Naive thymus-derived CD4-positive, alpha-beta T cell (primary cell): ENCODE data around the gene CDYL2. TPM values are rescaled to one million over a fixed set of nuclear protein-coding genes. Genes with fewer than 3 reads are reported as not detected.

ENCODE experiments used
- ATAC-seq: fragments of 150-1000 bp; cut with Tn5 transposase; 2 replicates; pipeline ENCODE4 v1.10.0; 2021; ENCODE audit warnings: mild to moderate bottlenecking, moderate library complexity
- CTCF ChIA-PET: fragments of 350-600 bp; sonication (Branson Sonifier 250); formaldehyde crosslinking; loops from one replicate; lab custom pipeline; 2021; ENCODE audit warnings: antibody characterized with exemption; lab: Charles Lee
- POLR2A ChIA-PET: fragments of 350-600 bp; sonication (Branson Sonifier 250); formaldehyde crosslinking; loops from one replicate; lab custom pipeline; 2021; ENCODE audit warnings: antibody characterized with exemption, inconsistent platforms; lab: Charles Lee
- DNase-seq, 9 donors: peaks; one replicate each; pipeline versions ENCODE4 v3.0.0 to v3.0.0-alpha.2; 2020 to 2022; ENCODE audit warnings: mixed read lengths in 1 of 9
- H3K27ac ChIP-seq: one replicate; pipeline ENCODE4 v1.7.0; 2013; ENCODE audit warnings: mild to moderate bottlenecking, low read depth, low read length, moderate library complexity
- H3K27me3 ChIP-seq, 2 donors: one replicate each; pipeline ENCODE4 v1.7.0; 2013; ENCODE audit warnings: low read length in 2 of 2, mild to moderate bottlenecking in 2 of 2, moderate library complexity in 2 of 2; ENCODE audit not compliant: control insufficient read depth in 2 of 2, insufficient read depth in 2 of 2
- H3K36me3 ChIP-seq, 3 experiments: 1 replicate in 2 of 3; 2 replicates in 1 of 3; pipeline ENCODE4 v1.7.0; 2013; ENCODE audit warnings: low read length in 3 of 3, mild to moderate bottlenecking in 3 of 3, moderate library complexity in 1 of 3; ENCODE audit not compliant: insufficient read depth in 3 of 3, control insufficient read depth in 2 of 3
- H3K4me1 ChIP-seq, 2 donors: one replicate each; pipeline ENCODE4 v1.7.0; 2013; ENCODE audit warnings: low read length in 2 of 2, mild to moderate bottlenecking in 2 of 2, moderate library complexity in 1 of 2; ENCODE audit not compliant: control insufficient read depth in 2 of 2, insufficient read depth in 2 of 2
- H3K4me3 ChIP-seq: 2 replicates; pipeline ENCODE4 v1.7.0; 2013; ENCODE audit warnings: mild to moderate bottlenecking, low read length
- H3K9me3 ChIP-seq, 3 experiments: 1 replicate in 2 of 3; 2 replicates in 1 of 3; pipeline ENCODE4 v1.7.0; 2013; ENCODE audit warnings: low read length in 3 of 3; ENCODE audit not compliant: control insufficient read depth in 2 of 3
- H3K27ac Mint-ChIP-seq, 9 donors: one replicate each; pipeline ENCODE4 v1.8.0; 2020 to 2022; ENCODE audit warnings: mixed read lengths in 9 of 9, mild to moderate bottlenecking in 8 of 9, moderate library complexity in 5 of 9, inconsistent platforms in 2 of 9
- H3K27me3 Mint-ChIP-seq, 5 donors: one replicate each; pipeline ENCODE4 v1.8.0; 2021 to 2022; ENCODE audit warnings: mixed read lengths in 5 of 5, mild to moderate bottlenecking in 1 of 5
- H3K36me3 Mint-ChIP-seq, 5 donors: one replicate each; pipeline ENCODE4 v1.8.0; 2020 to 2022; ENCODE audit warnings: mixed read lengths in 5 of 5, mild to moderate bottlenecking in 3 of 5, inconsistent platforms in 1 of 5
- H3K4me1 Mint-ChIP-seq, 7 donors: one replicate each; pipeline ENCODE4 v1.8.0; 2020 to 2022; ENCODE audit warnings: mixed read lengths in 7 of 7, mild to moderate bottlenecking in 3 of 7, inconsistent platforms in 1 of 7
- H3K4me3 Mint-ChIP-seq, 10 donors: one replicate each; pipeline ENCODE4 v1.8.0; 2020 to 2022; ENCODE audit warnings: mild to moderate bottlenecking in 10 of 10, mixed read lengths in 10 of 10, moderate library complexity in 6 of 10, inconsistent platforms in 2 of 10
- H3K9me3 Mint-ChIP-seq, 11 donors: one replicate each; pipeline ENCODE4 v1.8.0; 2020 to 2022; ENCODE audit warnings: mixed read lengths in 11 of 11, mild to moderate bottlenecking in 4 of 11, inconsistent platforms in 1 of 11, moderate library complexity in 1 of 11
- intact Hi-C, 2 donors: fragments of 100-400 bp; cut with micrococcal nuclease; formaldehyde crosslinking; loops; one replicate each; pipeline ENCODE4 v1.15.1; 2023
- polyA plus RNA-seq, 2 donors: library from polyadenylated mRNA; unstranded; fragments of 300-500 nt; fragmentation: Illumina TruSeq; gene quantifications; one replicate each; pipeline ENCODE4 v1.2.3, GENCODE V29; 2021
- total RNA-seq, 6 experiments: library from RNA in 5 of 6; stranded (reverse) in 5 of 6; gene quantifications; 1 replicate in 5 of 6; 2 replicates in 1 of 6; pipeline ENCODE4 v1.2.3 and lab custom pipeline; 2021 to 2026

CDYL2 gene
- total and polyA plus RNA-seq, 7 experiments from 2014 or later, result 0.61 to 71.3 (median 21.0) TPM

DNA sequence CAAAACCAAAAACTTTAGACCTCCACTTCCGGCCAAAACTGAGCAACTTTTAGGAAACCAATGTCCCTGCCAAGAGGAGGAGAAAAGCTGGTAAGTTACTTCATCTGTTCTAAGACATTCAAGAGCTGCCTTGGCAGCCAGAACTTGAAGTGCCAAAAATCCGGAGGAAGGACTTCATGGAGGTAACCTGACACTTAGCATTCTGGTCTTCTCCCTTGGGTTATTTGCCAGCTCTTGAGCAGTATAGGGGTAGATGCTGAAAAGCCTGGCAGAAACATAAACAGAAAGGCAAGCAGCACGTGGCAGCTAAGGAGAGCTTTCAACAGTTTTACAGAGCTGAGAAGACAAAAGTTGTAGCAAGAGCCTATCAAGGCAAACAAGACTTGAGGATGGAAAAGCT lies 53.2 kb downstream of the CDYL2 start:
- Histone ChIP-seq H3K4me3 (no peak overlapping the region), H3K27ac (no peak overlapping the region), H3K27me3 (no peaks in the 10 kb centered on the region), H3K4me1 (no peaks in the 10 kb centered on the region), H3K9me3 (no peaks in the 10 kb centered on the region), H3K36me3 (no peaks in the 10 kb centered on the region)
- H3K9me3 Mint-ChIP-seq, result peaks cover 0 to 3% (median 0%) of the 10 kb centered on the region in 11 donors
- H3K36me3 Mint-ChIP-seq, result peaks cover 0 to 14% (median 0%) of the 10 kb centered on the region in 5 donors
- peaks cover 8 to 28% (median 15%) of the 10 kb centered on the region in 7 donors for H3K4me1 Mint-ChIP-seq
- no peak for ATAC-seq
- H3K27ac Mint-ChIP-seq, result peak overlapping the region in 5 of 9 donors; percentile 9 to 64 (median 45)
- ChIA-PET POLR2A (no interaction called here), CTCF (interaction anchor here (0.6 kb wide), 1 partner anchor 49 kb away, joined by 3 read pairs; no protein-coding TSS in a partner anchor)
- no peaks in the 10 kb centered on the region for H3K27me3 Mint-ChIP-seq
- no peak for DNase-seq
- intact Hi-C loops, result no loop called here
- H3K4me3 Mint-ChIP-seq, result no peak overlapping the region

DNA sequence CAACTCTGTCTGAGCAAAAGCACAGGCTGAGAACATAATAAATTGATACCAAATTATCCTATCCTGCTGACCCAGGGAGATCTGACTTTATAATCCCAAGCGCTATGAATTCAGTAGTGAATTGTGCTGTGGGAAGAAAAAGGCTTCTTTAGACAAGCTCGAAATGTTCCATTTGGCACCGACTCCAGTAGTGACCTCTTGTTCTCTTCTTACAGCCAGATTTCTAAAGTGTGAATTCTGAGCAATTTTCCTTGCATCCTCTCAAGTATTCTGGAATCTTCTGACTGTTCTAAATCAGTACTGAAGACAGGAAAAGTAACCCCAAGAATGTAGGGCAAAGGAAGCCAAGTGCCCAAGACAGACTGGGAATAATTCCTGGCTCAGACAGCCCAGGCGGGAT lies 58.2 kb downstream of the CDYL2 start:
- peaks cover 9 to 28% (median 14%) of the 10 kb centered on the region in 5 donors for H3K36me3 Mint-ChIP-seq
- H3K9me3 ChIP-seq, result no peaks in the 10 kb centered on the region
- intact Hi-C loops, result no loop called here
- no peaks in the 10 kb centered on the region for H3K27me3 ChIP-seq
- no peak overlapping the region for H3K4me3 Mint-ChIP-seq
- ATAC-seq (no peak), DNase-seq (no peak)
- H3K4me1 Mint-ChIP-seq, result peaks cover 3 to 45% (median 12%) of the 10 kb centered on the region in 7 donors
- POLR2A ChIA-PET, result interaction anchor here (0.6 kb wide), 1 partner anchor 518 kb away, joined by 4 read pairs; no protein-coding TSS in a partner anchor
- no peak overlapping the region for H3K27ac Mint-ChIP-seq
- no peaks in the 10 kb centered on the region for H3K27me3 Mint-ChIP-seq
- no peaks in the 10 kb centered on the region for H3K36me3 ChIP-seq
- peaks cover 0 to 15% (median 3%) of the 10 kb centered on the region in 11 donors for H3K9me3 Mint-ChIP-seq
- peaks cover 0 to 9% of the 10 kb centered on the region in 2 donors for H3K4me1 ChIP-seq
- no peak overlapping the region for H3K4me3 ChIP-seq
- CTCF ChIA-PET, result no interaction called here
- H3K27ac ChIP-seq, result no peak overlapping the region

DNA sequence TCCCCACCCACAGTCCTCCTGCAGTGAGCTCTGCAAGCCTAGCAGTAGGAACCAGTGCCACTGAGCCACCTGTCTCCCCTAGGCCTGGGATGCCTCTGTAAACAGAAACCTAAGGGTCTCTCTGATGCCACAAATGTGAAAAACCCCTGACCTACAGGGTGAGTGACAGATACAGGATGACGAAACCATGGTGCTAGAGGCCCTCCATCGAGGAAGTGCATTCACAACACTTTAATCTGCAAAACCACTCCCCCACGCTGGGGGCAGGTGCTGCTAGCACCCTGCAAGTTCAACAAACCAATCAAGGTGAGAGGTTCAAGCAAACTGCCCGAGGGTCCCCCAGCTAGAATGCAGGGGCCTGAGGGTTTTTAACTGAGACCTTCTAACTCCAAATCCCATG lies 59.5 kb downstream of the CDYL2 start:
- H3K4me1 Mint-ChIP-seq, result peaks cover 0 to 44% (median 10%) of the 10 kb centered on the region in 7 donors
- no peaks in the 10 kb centered on the region for H3K36me3 ChIP-seq
- H3K9me3 Mint-ChIP-seq, result peaks cover 0 to 17% (median 9%) of the 10 kb centered on the region in 11 donors
- peaks cover 0 to 2% (median 0%) of the 10 kb centered on the region in 3 experiments for H3K9me3 ChIP-seq
- ChIA-PET POLR2A (no interaction called here), CTCF (no interaction called here)
- H3K27ac Mint-ChIP-seq, result no peak overlapping the region
- peaks cover 9 to 31% (median 20%) of the 10 kb centered on the region in 5 donors for H3K36me3 Mint-ChIP-seq
- intact Hi-C loops, result no loop called here
- H3K4me3 ChIP-seq, result no peak overlapping the region
- H3K27ac ChIP-seq, result no peak overlapping the region
- no peak for ATAC-seq
- no peak for DNase-seq
- H3K27me3 Mint-ChIP-seq, result no peaks in the 10 kb centered on the region
- no peaks in the 10 kb centered on the region for H3K27me3 ChIP-seq
- H3K4me3 Mint-ChIP-seq, result no peak overlapping the region
- peaks cover 0 to 9% of the 10 kb centered on the region in 2 donors for H3K4me1 ChIP-seq

DNA sequence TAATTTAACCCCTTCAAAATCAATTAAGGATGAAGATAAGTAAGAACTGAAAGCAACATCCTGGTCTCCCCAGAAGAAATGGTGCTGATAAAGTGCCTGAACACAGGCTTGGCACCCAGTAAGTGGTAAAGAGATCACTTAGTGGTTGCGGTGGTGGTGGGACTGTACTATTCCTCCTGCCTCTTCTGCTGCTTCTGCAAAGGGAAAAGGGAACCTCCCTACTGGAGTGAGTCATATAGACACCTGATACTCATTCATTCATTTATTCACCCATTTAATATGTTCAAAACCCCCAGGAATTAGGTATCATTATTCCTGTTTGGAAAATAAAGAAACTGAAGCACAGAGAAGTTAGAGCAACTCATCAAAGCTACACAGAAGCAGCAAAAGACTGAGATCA lies 60.6 kb downstream of the CDYL2 start:
- Histone ChIP-seq H3K4me1 (peaks cover 0 to 9% of the 10 kb centered on the region in 2 donors), H3K9me3 (peaks cover 0 to 5% (median 0%) of the 10 kb centered on the region in 3 experiments), H3K36me3 (no peaks in the 10 kb centered on the region), H3K4me3 (no peak overlapping the region), H3K27me3 (no peaks in the 10 kb centered on the region), H3K27ac (no peak overlapping the region)
- intact Hi-C loops, result no loop called here
- ATAC-seq (no peak), DNase-seq (no peak)
- H3K9me3 Mint-ChIP-seq, result peaks cover 0 to 24% (median 16%) of the 10 kb centered on the region in 11 donors
- no peaks in the 10 kb centered on the region for H3K27me3 Mint-ChIP-seq
- POLR2A ChIA-PET, result no interaction called here
- H3K4me3 Mint-ChIP-seq, result no peak overlapping the region
- CTCF ChIA-PET, result no interaction called here
- peaks cover 0 to 52% (median 9%) of the 10 kb centered on the region in 7 donors for H3K4me1 Mint-ChIP-seq
- H3K36me3 Mint-ChIP-seq, result peaks cover 8 to 39% (median 28%) of the 10 kb centered on the region in 5 donors
- no peak overlapping the region for H3K27ac Mint-ChIP-seq

DNA sequence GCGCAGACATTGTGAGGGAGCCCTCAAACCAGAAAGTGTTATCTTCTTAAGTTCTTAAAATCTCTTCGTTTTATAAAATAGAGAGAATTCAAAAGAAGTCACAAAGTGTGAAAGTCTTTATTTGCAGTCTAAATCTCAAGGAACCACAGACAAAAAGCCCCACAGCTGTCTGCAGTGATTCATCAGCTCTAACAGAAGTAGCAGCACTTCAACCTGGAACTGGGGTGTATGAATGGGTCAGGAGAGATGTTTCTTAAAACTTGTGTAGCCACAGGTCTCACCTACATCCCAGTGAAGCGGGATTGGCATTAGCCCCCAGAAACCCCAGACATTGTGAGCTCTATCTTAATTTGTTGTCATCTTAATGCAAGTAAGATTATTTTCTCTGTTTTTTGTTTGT lies 61.1 kb downstream of the CDYL2 start:
- no peak for ATAC-seq
- H3K4me3 ChIP-seq, result no peak overlapping the region
- intact Hi-C loops, result no loop called here
- no peaks in the 10 kb centered on the region for H3K27me3 Mint-ChIP-seq
- H3K9me3 ChIP-seq, result peaks cover 0 to 5% (median 0%) of the 10 kb centered on the region in 3 experiments
- DNase-seq, result no peak
- H3K4me1 ChIP-seq, result peaks cover 0 to 9% of the 10 kb centered on the region in 2 donors
- ChIA-PET POLR2A (no interaction called here), CTCF (no interaction called here)
- H3K4me1 Mint-ChIP-seq, result peaks cover 0 to 49% (median 6%) of the 10 kb centered on the region in 7 donors
- no peaks in the 10 kb centered on the region for H3K36me3 ChIP-seq
- peaks cover 5 to 41% (median 28%) of the 10 kb centered on the region in 5 donors for H3K36me3 Mint-ChIP-seq
- H3K27ac Mint-ChIP-seq, result peak overlapping the region in 1 of 9 donors; percentile 14
- peaks cover 0 to 26% (median 16%) of the 10 kb centered on the region in 11 donors for H3K9me3 Mint-ChIP-seq
- no peak overlapping the region for H3K4me3 Mint-ChIP-seq
- no peaks in the 10 kb centered on the region for H3K27me3 ChIP-seq
- H3K27ac ChIP-seq, result no peak overlapping the region

DNA sequence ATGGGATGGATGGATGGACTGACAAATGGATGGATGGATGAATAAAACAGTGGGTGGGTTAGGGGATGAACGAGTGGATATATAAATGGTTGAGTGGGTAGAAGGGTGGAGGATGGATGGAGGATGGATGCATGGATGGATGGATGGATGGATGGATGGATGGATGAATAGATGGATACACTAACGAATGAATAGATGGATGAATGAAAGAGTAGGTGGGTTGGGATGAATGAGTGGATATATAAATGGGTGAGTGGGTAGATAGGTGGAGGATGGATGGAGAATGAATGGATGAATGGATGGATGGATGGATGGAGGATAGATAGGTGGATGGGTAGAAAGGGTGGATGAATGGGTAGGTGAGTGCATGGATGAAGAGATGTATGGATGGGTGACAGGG lies 62.1 kb downstream of the CDYL2 start:
- DNase-seq (no peak), ATAC-seq (no peak)
- H3K4me1 Mint-ChIP-seq, result peaks cover 0 to 47% (median 6%) of the 10 kb centered on the region in 7 donors
- H3K27ac Mint-ChIP-seq, result no peak overlapping the region
- no peak overlapping the region for H3K4me3 ChIP-seq
- intact Hi-C loops, result no loop called here
- CTCF ChIA-PET, result no interaction called here
- H3K27me3 ChIP-seq, result no peaks in the 10 kb centered on the region
- H3K9me3 ChIP-seq, result peaks cover 0 to 5% (median 0%) of the 10 kb centered on the region in 3 experiments
- H3K9me3 Mint-ChIP-seq, result peaks cover 0 to 28% (median 16%) of the 10 kb centered on the region in 11 donors
- peaks cover 0 to 9% of the 10 kb centered on the region in 2 donors for H3K4me1 ChIP-seq
- H3K36me3 ChIP-seq, result no peaks in the 10 kb centered on the region
- H3K27me3 Mint-ChIP-seq, result no peaks in the 10 kb centered on the region
- H3K36me3 Mint-ChIP-seq, result peaks cover 5 to 43% (median 28%) of the 10 kb centered on the region in 5 donors
- POLR2A ChIA-PET, result no interaction called here
- no peak overlapping the region for H3K27ac ChIP-seq
- peak overlapping the region in 1 of 10 donors; percentile 8 for H3K4me3 Mint-ChIP-seq

DNA sequence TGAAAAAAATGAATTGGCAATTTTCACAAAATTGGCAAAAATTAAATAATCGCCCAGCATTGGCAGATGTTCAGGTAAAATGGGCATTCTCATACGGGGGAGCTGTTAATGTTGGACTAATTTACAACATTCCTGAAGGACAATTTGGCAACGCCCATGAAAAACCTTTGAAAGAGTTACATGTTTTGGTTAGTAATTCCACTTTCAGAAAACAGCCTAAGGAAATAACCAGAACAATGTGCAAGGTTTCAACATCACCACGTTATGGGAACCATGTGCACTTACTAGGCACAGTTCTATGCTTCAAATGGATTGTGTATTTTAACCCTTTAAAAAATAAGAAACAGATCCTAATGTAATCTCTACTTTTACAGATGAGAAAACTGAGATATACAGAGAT lies 62.7 kb downstream of the CDYL2 start:
- no peaks in the 10 kb centered on the region for H3K27me3 ChIP-seq
- H3K4me3 Mint-ChIP-seq, result peak overlapping the region in 1 of 10 donors; percentile 35
- peaks cover 5 to 48% (median 28%) of the 10 kb centered on the region in 5 donors for H3K36me3 Mint-ChIP-seq
- no peaks in the 10 kb centered on the region for H3K36me3 ChIP-seq
- no peaks in the 10 kb centered on the region for H3K27me3 Mint-ChIP-seq
- H3K27ac ChIP-seq, result no peak overlapping the region
- H3K4me1 Mint-ChIP-seq, result peaks cover 0 to 45% (median 6%) of the 10 kb centered on the region in 7 donors
- no peak overlapping the region for H3K4me3 ChIP-seq
- peaks cover 0 to 9% of the 10 kb centered on the region in 2 donors for H3K4me1 ChIP-seq
- DNase-seq (no peak), ATAC-seq (no peak)
- CTCF ChIA-PET, result no interaction called here
- H3K9me3 Mint-ChIP-seq, result peaks cover 0 to 28% (median 16%) of the 10 kb centered on the region in 11 donors
- intact Hi-C loops, result no loop called here
- no peak overlapping the region for H3K27ac Mint-ChIP-seq
- peaks cover 0 to 5% (median 0%) of the 10 kb centered on the region in 3 experiments for H3K9me3 ChIP-seq
- POLR2A ChIA-PET, result no interaction called here
